Measurements from ENCODE around the gene CST9.
"Not testable (repeated sequence)": the region's sequence is repeated elsewhere in the genome, so short reads cannot be mapped to it uniquely, and the experiment has no call there.

CST9 gene

DNA sequence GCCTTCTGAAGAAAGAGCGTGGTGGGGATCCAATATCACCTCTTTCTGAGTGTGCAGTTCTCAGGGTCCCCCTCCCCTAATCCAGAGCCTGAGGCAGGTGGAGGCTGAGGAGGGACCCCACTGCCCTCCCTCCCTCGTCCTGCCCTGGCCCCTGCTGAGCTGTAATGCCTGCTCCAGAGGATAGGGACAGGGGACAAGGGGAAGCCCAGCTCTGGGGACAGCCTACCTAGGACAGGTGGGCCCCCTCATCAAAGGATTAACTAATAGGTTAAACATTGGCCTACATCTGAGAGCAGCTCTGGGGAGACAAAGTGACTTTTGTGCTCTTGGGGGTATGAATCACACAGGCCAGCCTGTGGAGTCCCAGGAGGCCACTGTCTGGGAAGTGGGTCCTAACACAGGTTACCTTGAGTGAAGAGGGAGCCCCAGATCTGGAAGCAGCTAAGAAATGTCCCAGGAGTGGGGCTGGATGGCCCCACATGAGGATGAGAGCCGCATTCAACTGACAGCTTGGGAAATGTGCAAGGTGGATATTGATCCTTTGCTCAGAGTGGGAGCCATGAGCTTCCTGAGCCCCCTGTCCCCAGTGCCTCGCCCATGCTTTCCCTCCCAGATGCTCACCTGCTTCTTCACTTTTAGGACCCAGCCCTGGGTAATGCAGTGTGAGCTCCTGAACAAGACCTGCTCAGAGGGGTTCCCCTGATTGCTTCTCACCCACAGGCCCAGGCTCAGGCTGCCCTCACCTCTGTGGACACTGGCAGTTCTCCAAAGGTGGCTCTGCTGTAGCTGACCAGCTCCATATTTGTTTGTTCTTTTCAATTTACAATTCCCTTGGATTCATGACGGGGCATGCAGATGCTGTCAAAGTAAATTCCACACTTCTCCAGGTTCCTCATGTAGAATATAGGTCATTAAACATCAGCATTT, 19.6 kb downstream of the CST9 start:
- no peak for DNase-seq

DNA sequence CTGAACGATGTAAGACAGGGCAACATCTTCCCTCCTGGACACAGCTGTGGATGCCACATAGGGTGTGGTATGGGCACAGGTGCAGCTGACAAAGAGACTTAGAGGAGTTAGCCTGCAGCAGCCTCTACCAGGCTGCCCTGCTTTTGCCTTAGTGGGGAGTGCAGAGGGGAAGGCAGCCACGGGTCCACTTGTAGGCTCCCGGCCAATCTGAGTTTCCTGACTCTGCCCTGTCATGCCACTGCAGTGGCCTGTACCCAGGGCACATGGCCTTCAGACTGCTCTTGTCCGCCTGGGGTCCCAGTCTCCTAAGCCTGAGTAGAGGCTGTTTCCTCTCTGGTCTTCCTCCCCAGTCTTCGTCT, 20.3 kb downstream of the CST9 start:
- no peak for DNase-seq

DNA sequence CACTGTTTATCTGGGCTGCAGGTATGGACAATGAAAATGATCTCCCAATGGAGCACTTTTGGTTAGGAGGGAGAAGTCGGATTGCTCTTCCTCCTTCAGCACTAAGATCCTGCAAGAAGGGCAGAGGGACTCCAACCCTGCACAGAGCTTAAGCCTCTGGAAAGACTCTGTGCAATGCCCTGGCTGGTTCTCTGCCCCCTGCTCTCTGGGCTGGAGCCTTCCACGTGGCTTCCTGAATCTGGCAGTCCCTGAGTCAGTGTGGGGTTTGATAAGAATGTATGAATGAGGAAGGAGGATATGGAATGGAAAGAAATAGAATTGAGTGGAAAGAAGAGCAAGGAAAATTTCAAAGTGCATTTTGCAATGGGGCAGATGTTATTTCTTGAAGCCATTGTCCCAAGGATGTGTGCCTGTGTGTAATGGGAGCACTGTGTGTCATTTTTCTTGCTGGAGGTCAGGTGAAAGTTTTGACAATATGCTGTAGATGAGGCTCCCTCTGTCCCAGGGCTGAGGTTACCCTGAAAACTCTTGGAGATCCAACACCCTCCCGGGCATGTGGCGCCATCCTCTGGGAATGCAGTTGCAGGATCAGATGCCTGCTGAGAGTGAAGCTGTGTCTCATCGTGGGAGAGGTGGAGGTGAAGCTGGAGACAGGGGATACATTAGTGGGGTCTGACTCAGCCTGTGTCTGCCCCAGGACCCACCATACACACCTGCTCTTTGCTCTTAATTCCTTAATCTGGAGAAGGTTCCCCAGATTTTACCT, 21.1 kb downstream of the CST9 start:
- no peak for DNase-seq

DNA sequence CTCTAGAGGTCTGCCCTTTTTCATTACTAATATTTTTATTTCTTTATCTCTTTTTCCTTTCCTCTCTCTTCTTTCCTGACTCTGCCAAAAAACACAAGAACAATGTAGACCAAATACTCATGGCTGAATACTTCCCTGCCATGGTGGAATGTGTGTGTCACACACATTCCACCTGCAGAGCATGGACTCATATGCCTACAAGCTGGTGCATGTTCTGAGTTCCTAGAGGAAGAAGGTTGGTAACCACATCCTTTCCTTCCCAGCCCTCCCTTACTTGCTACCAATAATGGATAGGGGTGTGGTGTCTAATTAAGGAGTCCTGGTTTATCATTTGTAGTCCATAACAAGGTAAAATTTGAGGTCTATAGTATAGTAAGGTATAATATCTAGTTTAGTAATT, 22.2 kb downstream of the CST9 start:
- no peak for DNase-seq

DNA sequence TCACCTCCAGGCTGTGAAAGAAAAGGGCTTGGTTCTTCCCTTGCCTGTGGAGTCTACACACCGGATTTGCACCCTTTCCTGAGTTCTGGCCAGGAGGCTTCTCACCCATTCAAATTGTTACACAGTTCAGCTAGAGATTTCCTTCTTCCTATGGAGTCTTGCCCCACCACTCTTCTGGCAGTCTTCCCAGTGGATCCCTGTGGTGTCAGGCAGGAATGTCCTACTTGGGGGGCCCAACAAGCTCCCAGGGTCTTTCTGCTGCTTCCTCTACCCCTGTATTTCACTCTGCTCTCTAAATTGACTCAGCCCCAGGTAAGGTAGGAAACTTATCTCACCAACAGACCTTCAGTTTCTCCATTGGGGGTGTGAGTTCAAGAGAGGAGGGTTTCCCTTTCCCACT, 23.4 kb downstream of the CST9 start:
- no peak for DNase-seq

DNA sequence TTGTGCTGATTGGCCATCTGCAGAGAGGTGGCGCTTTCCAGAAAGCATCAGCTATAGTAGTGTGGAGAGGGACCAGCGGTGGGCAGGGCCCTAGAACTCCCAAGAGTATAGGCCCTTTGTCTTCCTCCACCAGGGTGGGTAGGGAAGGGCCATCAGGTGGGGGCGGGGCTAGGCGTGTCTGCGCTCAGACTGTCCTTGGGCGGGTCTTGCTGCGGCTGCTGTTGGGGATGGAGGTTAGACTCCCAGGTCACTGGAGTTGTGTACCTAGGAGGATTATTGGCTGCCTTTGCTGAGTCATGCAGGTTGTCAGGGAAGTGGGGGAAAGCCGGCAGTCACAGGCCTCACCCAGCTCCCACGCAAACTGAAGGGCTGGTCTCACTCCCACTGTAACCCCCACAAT, 23.9 kb downstream of the CST9 start:
- DNase-seq = not testable (repeated sequence)

DNA sequence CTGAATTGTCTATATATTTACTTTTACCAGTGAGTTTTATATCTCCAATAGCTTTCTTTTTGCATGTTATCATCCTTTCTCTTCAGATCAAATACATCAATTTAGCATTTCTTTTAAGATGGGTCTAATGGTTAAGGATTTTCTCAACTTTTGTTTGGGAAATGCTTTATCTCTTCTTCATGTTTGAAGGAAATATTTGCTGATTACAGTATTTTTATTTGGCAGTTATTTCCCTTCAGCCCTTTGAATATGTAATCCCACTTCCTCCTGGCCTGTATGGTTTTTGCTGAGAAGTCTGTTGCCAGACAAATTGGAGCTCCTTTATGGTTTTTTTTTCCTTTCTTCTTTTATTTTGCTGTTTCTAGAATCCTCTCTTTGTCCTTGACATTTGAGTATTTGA, 30.7 kb downstream of the CST9 start:
- no peak for DNase-seq

DNA sequence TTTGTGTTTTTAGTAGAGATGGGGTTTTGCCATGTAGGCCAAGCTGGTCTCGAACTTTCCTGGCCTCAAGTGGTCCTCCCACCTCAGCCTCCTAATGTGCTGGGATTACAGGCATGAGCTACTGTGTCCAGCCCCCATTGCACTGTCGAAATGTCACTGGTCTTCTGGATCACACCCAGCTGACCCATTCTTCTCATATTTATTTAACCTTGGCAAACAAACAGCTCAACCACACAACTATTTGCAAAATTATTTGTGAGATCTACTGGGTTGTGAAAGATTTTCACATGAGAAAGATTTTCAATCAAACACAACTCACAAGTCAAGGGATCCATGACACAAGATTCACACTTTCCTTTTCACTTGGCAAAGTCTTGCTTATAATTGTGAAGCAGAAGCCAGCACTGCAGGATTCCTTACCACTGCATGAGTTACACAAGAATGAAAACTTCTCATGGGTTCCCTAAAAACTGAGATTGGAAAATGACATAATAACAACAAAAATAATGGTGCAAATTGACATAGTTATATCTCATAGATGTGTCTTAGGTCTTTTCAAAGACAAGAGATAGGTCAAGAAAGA, 35.4 kb downstream of the CST9 start:
- DNase-seq = no peak

DNA sequence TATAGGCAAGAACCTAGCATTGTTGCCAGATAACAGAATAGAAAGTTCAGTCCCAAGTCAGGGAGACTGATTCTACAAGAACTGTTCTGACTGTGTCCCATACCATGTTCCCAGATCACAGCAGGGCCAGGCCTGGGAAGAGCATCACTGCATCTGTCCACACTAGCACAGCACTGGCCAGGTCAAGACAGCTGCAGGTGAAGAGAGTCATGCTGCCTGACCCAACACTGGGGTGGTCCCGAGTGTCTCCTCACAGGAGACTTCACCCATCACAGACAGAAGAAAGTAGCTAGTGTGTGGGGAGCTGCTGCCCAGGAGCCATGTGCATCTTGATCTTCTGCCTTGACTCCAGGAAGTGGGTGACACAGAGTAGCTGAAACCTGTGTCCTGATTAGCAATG, 36.1 kb downstream of the CST9 start:
- DNase-seq = no peak

DNA sequence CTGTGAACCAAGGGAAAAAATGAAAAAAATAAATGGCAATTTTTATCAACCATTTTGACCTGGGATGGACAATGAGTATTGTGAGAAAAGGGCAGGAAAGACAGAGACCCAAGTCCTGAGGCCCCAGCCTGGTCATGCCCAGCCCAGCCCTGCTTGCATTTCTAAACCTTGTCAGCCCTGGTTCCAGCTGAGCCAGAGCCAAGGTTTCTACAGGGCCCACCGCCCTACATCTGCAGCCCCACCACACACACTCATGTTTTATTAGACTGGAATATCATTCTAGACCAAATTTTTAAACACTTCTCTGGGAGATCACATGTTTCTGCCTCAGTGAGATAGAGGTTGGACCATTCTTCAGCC, 36.8 kb downstream of the CST9 start:
- DNase-seq = no peak

DNA sequence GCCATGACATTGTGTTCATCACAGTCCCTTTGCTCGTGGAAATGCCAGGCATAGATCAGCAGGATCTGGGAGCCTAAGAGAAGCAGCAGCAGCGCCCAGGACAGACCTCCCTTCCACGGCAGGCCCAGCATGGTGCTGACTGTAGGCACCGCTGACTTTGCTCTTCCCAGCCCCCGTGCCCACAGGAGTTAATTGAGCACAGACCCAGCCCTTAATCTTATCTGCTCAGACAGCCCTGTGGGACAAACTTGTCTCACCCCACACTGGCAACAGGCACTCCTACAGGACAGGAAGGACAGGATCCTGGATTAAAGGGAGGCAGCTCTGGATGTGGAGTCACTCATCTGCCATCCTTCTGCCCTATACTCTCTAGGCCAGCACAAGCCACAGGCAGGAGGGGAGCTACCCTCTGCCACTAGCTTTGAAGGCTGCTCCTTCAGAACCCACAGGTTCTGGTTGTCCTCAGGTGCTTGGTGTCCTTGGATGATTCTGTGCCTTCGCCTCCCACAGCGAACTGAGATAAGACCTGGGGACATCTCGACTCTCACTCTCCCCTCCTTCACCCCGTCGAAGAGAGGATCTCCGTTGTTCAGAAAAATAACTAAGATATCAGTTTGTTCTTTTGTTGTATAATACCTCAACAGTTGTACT, 37.3 kb downstream of the CST9 start, which contains the start of gene CST9L:
TSS of gene CST9L (minus strand) at position 165 of the 651 bp plus-strand sequence. CDS start at position 131, 34 bp downstream.
- no peak for DNase-seq

DNA sequence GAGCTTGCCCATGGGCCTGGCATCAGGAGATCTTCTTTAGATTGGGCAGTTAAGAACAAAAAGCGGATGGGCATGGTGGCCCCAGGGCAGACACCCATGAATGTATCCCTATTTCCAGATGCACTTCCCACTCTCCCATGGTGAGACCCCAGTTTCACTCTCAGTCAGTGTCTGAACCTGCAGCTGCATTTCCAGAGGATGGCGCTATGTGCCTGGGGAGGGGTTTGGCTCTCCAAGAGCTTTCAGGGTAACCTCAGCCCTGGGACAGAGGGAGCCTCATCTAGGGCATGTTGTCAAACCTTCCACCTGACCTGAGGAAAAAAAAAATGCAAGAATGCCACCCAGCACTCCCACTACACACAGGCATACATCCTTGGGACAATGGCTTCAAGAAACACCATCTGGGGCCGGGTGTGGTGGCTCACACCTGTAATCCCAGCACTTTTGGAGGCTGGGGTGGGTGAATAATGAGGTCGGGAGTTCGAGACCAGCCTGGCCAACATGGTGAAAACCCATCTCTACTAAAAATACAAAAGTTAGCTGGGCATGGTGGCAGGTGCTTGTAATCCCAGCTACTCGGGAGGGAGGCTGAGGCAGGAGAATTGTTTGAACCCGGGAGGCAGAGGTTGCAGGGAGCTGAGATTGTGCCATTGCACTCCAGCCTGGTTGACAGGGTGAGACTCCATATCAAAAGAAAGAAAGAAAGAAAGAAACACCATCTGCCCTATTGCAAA, 39.4 kb downstream of the CST9 start:
- no peak for DNase-seq

DNA sequence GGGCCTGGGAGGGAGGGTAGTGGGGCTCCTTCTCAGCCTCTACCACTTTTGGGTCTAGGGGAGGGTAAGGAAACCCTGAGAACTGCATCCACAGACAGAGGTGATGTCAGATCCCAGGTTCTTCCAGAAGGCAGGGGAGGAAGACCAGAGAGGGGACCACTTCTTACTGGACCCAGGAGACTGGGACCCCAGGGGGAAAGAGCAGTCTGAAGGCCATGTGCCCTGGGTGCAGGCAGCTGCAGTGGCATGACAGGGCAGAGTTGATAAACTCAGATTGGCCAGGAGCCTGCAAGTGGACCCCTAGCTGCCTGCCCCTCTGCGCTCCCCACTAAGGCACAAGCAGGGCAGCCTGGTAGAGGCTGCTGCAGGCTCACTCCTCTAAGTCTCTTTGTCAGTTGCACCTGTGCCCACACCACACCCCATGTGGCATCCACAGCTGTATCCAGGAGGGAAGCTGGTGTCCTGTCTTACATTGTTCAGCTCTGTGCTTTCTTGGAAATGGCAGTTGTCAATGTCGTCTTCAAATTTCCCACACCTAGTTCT, 40.1 kb downstream of the CST9 start:
- no peak for DNase-seq

DNA sequence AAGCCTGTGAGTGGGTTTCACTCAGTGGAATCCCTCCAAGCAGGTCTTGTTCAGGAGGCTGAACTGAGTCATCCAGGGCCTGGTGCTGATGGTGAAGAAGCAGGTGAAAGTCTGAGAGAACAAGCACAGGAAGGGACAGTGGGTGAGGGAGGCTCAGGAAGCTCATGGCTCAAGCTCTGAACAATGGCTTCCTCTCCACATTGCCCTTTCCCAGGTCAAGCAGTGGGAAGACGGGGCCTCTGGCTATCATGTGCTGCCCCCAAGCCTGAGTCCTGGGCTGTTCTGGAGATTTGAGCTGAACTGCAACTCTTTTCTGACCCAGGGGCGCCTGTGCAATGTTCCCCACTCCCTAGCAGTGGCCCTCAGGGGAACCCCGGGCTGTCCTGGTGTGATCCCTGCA, 40.8 kb downstream of the CST9 start:
- DNase-seq = no peak

DNA sequence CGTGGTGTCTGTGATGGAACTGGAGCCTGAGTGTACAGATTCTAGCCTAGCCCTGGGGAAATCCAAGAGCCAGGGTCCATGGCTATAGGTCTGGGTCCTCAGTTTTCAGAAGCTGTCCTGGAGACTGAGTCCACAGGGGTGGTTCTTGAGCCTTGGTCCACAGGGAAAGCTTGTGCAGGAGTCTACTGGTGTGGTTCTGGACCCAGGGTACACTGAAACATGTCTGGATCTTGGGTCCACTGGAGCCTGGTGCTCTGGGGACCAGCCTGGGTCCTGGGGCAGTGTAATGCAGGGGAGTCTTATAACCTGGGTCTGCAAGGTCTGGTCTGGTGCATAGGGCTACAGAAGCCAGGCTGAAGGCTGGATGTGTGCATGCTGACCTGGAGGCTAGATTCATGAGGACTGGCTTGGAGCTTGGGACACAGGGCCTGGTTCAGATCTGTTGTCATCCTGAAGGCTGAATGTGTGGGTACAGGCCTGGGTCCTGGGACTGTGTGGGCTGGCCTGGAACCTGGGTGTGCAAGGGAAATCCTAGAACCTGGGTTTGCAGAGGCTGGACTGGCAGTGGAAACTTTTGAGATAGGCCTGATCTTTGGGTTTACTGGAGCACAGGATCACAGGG, 42.9 kb downstream of the CST9 start:
- DNase-seq = no peak

DNA sequence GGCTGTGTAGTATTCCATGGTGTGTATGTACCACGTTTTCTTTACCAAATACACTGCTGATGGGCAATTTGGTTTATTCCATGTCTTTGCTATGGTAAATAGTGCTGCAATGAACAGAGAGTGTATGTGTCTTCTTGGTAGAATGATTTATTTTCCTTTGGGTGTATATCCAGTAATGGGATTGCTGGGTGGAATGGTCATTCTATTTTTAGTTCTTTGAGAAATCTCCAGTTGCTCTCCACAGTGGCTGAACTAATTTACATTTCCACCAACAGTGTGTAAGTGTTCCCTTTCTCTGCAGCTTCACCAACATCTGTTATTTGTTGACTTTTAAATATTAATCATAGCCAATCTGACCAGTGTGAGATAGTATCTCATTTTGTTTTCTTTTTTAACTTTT, 51.3 kb downstream of the CST9 start:
- no peak for DNase-seq
